Measurements from ENCODE around the gene CALCOCO1.

CALCOCO1 gene

GRCh38 chr12:53751336-53752191 is 24.3 kb upstream of the CALCOCO1 start, which contains the start of gene CISTR:
Gene CISTR (minus strand): TSS chr12:53751979.
- peak; percentile 35 for DNase-seq

- DNase-seq: peak; percentile 22
These were observed 23.6 kb upstream of the CALCOCO1 start for GRCh38 chr12:53750812-53751335.

- no peak for DNase-seq
These were observed 22.9 kb upstream of the CALCOCO1 start for GRCh38 chr12:53749986-53750811.

- DNase-seq: no peak
These were observed 21.0 kb upstream of the CALCOCO1 start for GRCh38 chr12:53748072-53748840.

- DNase-seq: no peak
These were observed 19.8 kb upstream of the CALCOCO1 start for GRCh38 chr12:53747095-53747494.

GRCh38 chr12:53746592-53747092 is 19.4 kb upstream of the CALCOCO1 start:
- DNase-seq: peak; percentile 87

GRCh38 chr12:53744751-53745150 is 17.5 kb upstream of the CALCOCO1 start:
- no peak for DNase-seq

GRCh38 chr12:53744130-53744441 is 16.8 kb upstream of the CALCOCO1 start:
- no peak for DNase-seq

GRCh38 chr12:53743266-53744129 is 16.2 kb upstream of the CALCOCO1 start:
- DNase-seq: peak; percentile 69

GRCh38 chr12:53740130-53740491 is 12.9 kb upstream of the CALCOCO1 start:
- no peak for DNase-seq

- no peak for DNase-seq
These were observed 12.2 kb upstream of the CALCOCO1 start for GRCh38 chr12:53739214-53740129.

- DNase-seq: peak; percentile 59
These were observed 11.4 kb upstream of the CALCOCO1 start for GRCh38 chr12:53738406-53739213.

- no peak for DNase-seq
These were observed 10.7 kb upstream of the CALCOCO1 start for GRCh38 chr12:53737951-53738405.

GRCh38 chr12:53737093-53737808 is 10.0 kb upstream of the CALCOCO1 start:
- DNase-seq: no peak

- no peak for DNase-seq
These were observed 9.3 kb upstream of the CALCOCO1 start for GRCh38 chr12:53736592-53736991.

GRCh38 chr12:53735556-53735955 is 8.3 kb upstream of the CALCOCO1 start:
- no peak for DNase-seq

- no peak for DNase-seq
These were observed 7.2 kb upstream of the CALCOCO1 start for GRCh38 chr12:53734425-53734824.

GRCh38 chr12:53733807-53734200 is 6.6 kb upstream of the CALCOCO1 start:
- DNase-seq: no peak

All from activated naive CD4-positive, alpha-beta T cell treated with Interleukin-2 at 50 U/mL for 16 hours (primary cell).